HG02763 (cell line): ENCODE measurements around the gene SNRNP25.
"Not testable (repeated sequence)": the region's sequence is repeated elsewhere in the genome, so short reads cannot be mapped to it uniquely, and the experiment has no call there.

Source experiments
- ATAC-seq: cut with Tn5 transposase; IDR thresholded peaks from one replicate; pipeline ENCODE4 v1.9.1; 2021; ENCODE audit warnings: mild to moderate bottlenecking, moderate library complexity; ENCODE audit not compliant: unreplicated experiment

Gene SNRNP25

DNA sequence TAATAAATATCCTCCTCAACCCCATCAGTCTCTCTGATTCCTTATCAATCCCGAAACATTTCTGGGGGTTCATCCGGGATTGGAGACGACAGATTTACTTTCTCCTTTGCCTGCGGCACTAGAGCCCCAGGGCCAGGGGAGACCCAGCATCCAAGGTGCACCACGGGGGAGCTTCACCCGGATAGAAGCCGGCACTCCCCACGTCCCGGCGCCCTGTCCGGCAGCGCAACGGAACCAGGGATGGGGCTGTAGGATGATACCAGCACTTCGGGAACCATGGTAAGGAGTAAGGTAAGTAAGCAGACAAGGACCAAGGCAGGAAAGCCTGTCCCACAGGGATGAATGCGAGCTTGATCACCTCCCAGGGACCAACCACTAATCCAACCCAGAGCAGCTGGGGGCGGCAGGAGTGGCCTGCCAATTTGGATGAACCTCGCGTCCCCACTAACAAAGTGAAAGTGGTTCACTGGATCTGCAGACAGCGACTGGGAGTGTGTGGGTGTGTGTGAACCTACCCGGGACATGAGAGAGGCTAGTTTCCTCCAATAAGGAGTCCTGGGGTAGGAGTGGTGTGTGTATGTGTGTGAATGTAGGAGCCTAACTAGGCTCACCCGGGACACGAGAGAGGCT is 12.1 kb upstream of the SNRNP25 start:
- ATAC-seq = no peak

DNA sequence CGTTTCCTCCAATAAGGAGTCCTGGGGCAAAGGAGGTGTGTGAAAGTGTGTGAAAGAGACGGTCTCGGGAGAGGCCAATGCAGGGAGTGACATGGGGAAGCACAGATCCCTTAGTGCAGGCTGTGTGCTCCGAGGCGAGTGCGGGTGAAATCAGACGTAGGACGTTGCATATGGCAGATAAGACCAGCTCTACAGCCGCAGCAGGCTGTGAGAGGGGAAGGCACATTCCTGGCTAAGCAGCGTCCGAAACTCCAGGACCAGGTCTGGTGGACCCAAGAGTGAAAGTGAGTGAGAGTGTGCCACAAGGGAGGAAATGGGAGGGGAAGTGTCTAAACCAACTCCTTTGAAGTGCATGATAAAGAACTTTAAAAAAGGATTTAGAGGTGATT is 11.6 kb upstream of the SNRNP25 start:
- ATAC-seq = no peak

DNA sequence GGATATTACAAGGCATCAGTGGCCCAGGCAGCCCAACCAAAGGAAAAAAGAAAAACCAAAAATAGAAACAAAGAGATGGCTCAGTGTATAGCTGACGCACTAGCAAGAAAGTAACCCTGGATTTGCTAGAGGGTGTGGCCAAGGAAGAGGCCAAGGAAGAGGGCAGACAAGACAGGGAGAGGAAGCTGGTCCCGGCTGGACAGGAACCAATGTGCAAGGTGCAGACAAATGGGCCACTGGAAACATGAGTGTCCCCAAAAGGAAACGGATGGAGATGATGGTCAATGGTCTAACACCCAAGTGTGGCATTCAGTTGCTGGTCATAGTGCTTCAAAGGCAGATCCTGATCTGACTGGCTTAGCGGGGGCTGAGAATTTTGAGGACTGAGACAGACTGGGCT is 10.9 kb upstream of the SNRNP25 start:
- ATAC-seq = no peak

DNA sequence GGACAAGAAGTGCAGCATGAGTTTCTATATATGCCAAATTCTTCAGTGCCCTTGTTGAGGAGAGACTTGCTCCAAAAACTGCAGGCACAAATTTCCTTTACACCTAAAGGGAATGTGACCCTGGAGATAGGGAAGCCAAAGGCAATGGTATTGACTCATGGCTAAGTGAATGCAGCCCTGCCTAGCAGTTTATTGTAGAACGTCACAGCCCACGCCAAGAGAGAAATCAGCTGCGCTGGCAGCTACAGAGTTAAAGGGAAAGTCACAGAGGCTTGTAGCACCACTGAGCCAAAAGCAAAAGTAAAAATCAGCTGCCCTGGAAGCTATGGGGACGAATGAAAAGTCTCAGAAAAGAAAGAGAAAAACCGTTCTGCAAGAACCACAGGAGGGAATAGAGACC is 10.3 kb upstream of the SNRNP25 start:
- no peak for ATAC-seq

DNA sequence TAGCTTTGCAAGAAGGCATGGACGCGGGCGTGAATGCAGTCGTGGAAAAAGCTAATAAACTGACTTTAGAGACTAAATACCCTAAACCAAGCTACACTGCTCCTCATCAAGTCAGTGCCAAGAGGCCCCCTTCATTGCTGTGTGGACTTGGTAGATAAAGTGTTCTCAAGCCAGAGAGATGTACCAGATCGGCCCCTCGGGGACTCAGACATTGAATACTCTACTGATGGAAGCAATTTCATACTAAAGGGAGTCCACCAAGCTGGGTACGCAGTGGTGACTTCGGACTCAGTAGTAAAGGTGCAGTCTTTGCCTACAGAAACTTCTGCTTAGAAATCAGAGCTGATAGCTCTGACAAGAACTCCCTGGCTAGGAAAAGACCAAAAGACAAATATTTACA is 9.0 kb upstream of the SNRNP25 start:
- ATAC-seq = no peak

DNA sequence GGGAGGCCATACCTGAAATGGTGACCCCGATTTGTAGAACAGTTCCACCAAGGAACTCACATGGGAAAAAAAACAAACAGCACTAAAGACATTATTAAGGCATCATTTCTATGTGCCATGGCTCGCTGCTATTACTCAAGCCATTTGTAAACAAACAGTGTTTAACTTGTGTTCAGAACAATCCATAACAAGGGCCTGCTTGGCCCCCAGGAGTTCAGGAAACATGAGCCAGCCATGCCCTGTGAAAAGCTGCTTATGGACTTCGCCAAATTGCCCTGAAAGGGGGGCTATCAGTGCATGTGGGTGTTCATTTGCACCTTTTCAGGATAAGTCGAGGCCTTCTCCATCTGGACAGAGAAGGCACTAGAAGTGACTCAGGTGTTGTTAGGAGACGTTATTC is 8.2 kb upstream of the SNRNP25 start:
- ATAC-seq = no peak

DNA sequence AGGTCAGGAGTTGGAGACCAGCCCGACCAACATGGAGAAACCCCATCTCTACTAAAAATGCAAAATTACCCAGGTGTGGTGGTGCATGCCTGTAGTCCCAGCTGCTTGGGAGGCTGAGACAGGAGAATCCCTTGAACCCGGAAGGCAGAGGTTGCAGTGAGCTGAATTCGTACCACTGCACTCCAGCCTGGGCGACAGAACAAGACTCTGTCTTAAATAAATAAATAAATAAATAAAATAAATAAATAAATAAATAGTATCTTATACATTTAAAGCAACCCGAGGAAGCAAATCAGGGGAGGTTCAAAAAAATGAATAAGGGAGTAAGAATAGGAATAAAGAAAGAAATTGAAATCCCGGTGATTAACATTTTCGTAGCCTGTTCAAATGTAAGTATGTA is 7.1 kb upstream of the SNRNP25 start:
- not testable (repeated sequence) for ATAC-seq

DNA sequence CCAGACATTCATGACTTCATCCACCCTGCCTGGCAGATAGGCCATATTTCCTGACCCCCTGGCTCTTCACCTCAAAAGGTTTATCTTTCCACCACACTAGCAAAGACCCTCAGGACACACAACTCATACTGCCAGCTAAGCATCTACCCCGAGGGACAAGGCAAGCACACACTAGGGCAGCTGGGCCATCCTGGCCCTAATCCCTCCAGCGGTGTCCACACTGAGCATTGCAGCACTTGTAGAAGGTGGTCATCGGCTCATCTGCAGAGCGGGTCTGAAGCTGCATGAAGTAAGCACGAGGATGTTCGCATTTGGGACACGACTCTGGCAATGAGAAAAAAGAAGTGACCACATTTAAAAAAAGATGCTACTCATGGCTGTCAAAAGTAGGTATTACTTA is 6.4 kb upstream of the SNRNP25 start:
- ATAC-seq = no peak

DNA sequence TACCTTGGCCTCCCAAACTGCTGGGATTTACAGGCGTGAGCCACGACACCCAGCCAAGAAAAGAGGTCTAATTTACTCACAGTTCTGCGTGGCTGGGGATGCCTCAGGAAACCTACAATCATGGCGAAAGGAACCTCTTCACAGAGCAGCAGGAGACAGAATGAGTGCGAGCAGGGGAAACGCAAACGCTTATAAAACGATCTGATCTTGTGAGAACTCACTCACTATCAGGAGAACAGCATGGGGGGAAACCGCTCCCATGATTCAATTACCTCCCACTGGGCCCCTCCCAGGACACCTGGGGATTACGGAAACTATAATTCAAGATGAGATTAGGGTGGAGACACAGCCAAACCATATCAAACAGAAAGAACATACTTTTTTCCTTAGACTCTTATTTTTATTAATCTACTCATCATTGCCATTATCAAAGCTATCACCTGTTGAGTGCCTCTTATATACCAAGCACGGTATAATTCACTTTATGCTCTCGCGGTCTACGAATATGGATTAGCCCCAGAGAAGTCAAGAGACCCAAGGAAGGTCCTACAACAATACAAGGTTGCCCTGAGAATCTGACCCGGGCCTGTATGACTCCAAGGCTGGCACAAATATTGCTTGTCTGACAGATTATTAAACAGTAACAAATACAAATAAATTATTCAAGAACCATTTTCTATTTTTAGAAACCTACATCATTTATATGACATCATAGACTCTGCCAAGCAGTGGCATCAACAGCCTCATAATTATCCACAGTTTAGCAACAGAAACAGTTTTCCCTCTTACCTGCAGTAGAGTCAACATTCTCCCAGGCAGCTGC is 2.6 kb upstream of the SNRNP25 start:
- no peak for ATAC-seq

DNA sequence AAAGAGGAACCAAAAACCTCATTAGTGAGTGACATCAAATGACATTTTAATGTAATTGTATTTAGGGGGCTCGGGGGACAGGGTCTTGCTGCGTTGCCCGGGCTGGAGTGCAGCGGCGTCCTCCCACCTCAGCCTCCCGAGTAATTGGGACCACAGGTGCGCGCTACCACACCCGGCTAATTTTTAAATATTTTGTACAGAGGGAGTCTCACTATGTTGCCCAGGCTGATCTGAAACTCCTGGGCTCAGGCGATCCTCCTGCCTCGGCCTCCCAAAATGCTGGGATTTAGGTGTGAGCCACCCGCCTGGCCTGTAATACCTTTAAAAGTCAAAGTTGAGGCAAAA is 581 bp downstream of the SNRNP25 start:
- no peak for ATAC-seq

DNA sequence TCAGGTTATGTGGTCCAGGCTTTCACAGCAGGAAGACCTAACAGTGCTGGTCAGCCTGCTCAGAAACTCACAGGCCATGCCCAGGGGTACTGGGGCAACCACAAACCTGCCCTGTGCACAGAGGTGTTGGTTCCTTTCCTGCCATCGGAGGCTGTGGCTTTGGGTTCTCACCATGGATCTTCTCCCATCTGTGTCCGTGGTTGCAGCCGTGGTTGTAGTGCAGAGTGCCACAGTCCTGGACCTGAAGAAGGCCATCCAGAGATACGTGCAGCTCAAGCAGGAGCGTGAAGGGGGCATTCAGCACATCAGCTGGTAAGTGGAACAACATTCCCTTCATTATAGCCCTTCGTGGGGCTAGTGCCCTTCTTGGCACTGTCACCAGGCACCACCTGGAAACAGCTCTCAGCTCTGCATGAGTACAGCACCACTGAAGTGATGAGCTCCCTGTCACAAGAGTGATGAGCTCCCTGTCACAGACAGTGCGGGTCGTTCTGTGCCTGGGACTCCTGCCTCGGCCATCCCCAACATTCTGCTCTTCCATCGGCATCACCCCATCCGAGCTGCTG is 2.0 kb downstream of the SNRNP25 start:
- no peak for ATAC-seq

DNA sequence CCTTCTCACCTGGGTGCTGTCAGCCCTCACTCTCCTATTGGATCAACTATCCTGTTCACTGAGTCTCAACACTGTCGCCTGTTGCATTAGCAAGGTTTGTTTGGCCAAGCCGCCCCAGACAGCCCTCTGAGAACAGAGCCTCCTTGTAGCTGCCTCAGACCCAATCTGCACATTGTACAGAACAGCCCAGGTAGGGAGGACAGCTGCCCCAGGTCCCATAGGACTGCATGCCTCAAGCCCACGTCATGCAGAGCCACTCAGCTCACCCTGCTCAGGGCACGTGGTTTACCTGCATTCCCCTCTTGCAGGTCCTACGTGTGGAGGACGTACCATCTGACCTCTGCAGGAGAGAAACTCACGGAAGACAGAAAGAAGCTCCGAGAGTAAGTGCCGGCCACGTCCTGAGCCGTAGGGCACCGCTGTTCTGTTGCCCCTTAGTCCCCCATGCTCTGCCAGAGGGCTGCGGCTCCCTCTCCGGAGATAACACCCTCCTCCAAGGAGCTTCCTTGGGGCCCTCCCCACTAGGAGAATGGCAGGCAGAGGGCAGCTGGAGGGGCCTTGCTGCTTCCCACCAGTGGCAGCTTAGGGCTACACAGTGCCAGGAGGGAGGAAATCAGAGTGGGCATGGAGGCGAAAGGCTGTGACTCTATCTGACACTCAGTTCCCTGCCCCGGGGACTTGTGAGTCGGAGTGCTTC is 2.8 kb downstream of the SNRNP25 start:
- no peak for ATAC-seq

DNA sequence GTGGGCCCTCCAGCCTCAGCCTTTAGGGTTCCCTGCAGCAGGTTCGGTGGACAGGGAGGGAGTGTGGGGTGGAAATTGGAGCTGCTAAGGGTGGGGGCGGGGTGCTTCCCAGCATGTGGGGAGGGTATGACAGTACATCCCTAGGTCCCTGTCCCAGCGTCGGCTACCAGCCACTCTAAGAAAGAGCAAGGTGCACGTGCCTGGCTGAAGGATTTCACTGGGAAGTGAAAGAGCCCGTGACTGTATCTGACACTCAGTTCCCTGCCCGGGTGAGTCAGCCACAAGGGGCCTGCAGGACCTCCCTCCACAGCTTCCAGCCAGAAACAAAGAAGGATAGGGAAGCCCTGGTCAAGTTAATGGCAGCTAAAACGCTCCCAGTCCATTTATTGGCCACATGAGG is 4.1 kb downstream of the SNRNP25 start:
- ATAC-seq = no peak

DNA sequence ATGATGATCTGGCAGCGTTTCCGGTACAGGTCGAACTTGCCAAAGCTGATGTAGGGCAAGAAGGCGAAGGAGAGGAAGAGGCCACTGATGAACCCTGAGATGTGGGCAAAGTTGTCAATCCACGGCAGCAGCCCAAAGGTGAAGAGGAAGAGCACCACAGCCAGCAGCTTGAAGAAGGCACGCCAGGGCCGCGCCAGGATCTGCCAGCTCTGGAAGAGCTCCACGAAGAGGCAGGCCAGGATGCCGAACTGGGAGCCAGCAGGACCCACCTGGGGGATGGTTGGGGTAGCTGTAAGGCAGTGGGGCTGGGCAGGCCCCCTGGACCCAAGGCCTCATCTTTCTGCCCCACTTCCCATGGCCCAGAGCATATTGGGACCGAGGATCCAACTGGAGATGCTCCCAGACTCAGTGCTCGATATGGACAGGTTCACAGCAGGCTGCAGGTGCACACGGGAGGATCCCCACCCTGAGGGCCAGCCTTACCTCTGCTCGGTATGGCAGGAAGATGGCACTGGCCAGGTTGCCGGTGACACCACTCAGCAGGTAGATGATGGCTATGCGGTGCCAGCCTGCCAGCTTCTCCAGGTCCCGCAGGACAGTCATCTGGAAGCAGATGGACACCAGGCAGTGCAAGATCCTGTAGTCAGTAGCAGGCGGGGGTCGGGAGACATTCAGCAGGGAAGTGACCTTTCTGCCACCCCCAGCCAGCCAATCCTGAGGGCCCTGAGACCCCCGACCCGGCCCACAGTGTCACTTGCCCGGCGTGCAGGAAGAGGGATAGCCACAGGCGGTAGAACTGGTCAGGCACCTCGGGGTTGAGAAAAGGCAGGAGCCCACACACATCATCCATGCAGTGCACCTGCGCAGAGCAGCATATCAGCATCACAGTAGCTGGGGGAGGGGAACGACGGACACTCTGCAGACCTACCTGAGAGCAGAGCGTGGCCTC is 5.1 kb downstream of the SNRNP25 start:
- ATAC-seq = no peak

DNA sequence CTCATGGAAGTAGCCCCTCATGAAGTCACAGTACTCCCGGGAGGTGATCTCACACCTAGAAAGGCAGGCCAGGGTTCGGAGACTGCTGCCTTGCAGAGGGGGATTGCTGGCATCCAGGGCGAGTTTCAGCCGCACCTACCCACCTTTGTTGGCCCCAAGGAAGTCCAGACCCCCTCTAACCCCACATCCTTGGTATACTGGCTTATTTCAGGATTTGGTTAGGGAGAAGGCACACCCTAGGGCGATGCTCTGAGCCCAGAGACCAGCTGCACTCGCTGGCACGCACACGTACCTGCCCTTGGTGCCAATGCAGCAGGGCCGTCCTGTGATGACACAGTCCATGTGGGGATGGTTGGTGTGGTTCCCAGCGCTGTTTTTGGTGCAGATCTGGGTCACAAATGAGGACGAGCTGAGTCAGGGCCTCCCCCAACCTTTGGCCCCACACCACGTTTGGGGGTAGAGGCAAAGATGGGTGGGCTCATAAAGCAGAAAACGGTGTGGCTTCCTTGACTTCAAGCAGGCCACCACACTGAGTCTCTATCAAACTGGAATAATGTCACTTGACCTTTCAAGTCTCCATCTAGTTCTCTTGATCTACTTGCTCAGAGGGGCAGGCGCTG is 5.9 kb downstream of the SNRNP25 start:
- ATAC-seq = no peak

DNA sequence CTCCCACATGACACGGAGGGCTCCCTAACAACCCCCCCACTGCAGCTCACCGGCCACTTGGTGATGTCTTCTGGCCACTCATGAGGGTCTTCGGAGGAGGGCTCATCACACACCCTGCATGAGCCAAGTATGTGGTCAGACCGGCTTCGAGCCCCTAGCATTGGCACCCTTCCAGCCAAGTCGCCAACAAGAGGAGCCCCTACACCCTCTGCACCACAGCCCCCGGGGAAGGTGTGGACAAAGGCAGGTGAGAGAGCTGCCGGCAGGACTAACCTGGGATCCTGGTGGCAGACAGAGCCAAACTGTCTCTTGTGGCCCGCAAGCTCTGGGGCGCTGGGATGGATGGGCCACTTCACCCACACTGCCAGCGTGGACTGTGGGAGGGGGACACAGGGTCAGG is 6.5 kb downstream of the SNRNP25 start:
- no peak for ATAC-seq

DNA sequence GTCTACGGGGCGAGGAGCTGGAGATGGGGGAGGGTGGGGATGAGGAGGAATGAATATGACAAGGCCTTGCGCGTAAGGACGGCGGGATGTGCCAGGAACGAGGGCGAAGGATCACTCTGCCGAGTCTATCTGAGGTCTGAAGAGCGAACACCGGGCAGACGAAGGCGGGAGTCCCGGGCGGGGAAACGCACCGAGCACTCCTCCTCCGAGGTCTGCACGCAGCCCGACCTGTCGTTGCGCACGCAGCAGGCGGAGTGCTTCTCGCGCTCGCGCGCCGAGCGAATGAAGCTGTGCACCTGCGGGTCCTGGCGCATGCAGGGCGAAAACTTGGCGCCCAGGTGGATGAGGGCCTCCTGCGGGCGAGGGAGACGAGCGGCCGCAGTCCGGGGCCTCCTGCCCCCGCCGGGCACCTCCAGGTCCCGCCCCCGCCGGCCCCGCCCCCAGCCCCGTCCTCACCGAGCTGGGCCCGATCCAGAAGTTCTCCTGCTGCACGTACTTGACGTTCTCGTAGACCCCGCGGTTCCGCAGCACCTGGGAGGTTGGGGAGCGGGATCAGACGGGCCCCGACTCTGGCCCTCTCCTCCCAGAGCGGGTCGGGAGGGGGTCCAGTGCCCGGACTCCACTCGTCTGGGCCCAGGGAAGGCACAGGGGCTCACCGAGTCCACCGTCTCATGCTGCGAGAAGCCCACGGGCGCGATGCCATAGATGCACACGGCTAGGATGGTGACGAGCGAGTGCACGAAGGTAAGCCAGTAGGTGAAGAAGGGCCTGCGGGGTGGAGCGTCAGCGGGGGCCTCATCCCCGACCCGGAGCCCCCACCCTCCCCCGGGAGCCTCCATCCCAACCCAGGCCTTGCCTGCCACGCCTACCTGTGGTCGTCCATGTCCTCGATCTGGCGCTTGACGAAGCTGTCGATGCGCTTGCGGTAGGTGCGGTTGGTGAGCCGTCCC is 7.6 kb downstream of the SNRNP25 start:
- ATAC-seq = no peak

DNA sequence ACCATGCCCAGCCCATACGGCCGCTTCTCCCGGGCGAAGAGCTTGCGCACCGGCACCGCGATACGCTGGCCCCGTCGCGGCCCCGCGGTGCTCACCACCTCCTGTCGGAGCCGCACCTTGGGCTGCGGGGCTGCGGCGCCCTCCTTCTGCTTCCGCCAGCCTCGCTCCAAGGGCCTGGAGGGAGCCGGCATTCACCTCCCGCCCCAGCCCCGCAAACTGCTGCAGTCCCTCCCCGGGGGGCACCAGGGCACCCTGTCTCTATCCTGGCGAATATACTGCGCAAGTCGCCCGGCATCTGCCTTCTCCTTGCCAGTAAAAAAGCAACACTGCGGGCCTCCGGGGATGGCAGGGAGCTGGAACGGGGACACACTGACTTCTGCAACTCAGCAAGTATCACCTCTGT is 8.3 kb downstream of the SNRNP25 start:
- ATAC-seq = no peak

DNA sequence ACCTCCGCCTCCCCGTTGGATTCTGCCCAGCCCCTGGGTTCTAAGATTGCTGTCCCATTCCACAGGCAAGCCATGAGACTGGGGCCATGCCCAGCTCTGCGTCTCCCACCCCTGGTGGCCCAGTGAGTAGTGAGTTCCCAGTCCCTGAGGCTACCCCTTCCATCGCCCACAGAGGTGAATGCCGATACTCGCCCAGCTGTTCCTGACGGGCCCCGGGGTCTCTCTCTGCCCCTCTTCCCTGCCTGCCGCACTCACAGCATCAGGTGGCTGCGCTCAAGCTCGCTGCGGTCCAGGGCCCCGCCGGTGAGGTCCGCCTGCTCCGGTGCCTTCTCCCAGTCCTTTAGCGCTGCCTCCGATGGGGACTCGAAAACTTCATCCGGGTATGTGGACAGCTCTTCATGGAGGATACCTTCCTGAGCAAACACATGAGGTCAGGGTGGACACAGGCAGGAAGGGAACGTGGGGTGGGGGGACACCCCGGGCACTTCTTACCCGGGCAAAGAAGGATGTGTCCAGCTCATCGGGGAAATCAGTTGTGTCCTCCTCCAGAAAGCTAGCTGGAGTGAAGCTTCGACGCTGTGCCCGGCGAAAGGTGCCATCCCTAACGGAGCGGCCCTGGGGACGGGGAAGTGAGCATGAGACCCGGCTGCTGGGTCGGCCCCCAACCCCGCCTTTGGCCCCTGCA is 8.8 kb downstream of the SNRNP25 start:
- no peak for ATAC-seq
